ENCODE measurements around the gene PSMD8.
"Not testable (repeated sequence)": the region's sequence is repeated elsewhere in the genome, so short reads cannot be mapped to it uniquely, and the experiment has no call there.

PSMD8 gene

GRCh38 chr19:38374332-38375097 is at the start of gene PSMD8:
TSS of gene PSMD8 (plus strand) at chr19:38374571. CDS start at chr19:38374602, 31 bp downstream.
- peak; percentile 98 for DNase-seq

GRCh38 chr19:38326591-38326990 is 47.8 kb upstream of the PSMD8 start:
- no peak for DNase-seq

- no peak for DNase-seq
Observed at GRCh38 chr19:38329651-38330050, 44.7 kb upstream of the PSMD8 start.

- no peak for DNase-seq
Observed at GRCh38 chr19:38331728-38332127, 42.6 kb upstream of the PSMD8 start.

DNA sequence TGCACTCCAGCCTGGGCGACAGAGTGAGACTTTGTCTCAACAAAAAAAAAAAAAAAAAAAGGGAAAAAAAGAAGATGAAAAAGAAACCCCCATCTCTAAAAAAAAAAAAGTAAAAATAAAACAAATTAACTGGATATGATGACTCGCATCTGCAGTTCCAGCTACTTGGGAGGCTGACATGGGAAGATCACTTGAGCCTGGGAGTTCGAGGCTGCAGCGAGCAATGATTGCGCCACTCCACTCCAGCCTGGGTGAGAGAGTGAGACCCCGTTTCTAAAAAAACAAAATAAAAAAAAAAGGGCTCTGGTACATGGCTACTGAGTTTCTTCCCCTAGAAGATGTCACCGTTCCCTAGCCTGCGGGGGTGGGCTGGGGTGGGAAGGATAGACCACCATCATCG is 41.1 kb upstream of the PSMD8 start:
- no peak for DNase-seq

- DNase-seq: peak; percentile 96
Observed at GRCh38 chr19:38335949-38336637, 38.3 kb upstream of the PSMD8 start.

DNA sequence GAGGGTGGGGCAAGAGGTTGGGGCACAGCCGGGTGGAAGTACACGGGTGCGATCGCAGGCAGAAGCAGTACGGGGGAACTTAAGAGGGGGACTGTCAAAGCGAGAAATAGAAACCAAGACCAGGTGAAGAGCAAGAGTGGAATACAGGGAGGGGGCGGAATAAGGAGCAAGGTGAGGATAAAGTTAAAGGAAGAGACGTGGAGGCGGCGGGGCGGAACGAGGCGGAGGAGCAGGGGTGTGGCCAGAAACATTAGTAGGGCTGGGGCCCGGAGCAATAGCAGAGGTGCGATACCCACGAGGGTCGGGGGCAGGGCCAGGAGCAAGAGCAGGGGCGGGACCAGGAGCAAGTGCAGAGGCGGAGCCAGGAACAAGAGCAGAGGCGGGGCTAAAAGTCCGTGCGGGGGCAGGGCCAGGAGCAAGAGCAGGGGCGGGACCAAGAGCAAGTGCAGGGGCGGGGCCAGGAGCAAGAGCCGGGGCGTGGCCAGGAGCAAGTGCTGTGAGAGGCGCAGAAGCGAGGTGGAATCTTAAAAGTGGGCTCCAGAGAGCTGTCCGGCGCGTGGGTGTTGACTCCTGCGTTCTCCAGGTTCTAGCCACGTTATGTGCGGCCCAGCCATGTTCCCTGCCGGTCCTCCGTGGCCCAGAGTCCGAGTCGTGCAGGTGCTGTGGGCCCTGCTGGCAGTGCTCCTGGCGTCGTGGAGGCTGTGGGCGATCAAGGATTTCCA is 37.6 kb upstream of the PSMD8 start:
- peak; percentile 80 for DNase-seq

DNA sequence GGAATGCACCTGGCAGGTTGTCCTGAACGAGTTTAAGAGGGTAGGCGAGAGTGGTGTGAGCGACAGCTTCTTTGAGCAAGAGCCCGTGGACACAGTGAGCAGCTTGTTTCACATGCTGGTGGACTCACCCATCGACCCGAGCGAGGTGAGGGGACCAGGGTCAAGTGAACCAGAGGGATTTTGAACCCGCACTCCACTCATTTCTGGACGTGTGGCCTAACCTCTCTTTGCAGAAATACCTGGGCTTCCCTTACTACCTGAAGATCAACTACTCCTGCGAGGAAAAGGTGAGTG is 37.1 kb upstream of the PSMD8 start:
- DNase-seq: no peak

- not testable (repeated sequence) for DNase-seq
Observed at GRCh38 chr19:38339011-38339410, 35.4 kb upstream of the PSMD8 start.

DNA sequence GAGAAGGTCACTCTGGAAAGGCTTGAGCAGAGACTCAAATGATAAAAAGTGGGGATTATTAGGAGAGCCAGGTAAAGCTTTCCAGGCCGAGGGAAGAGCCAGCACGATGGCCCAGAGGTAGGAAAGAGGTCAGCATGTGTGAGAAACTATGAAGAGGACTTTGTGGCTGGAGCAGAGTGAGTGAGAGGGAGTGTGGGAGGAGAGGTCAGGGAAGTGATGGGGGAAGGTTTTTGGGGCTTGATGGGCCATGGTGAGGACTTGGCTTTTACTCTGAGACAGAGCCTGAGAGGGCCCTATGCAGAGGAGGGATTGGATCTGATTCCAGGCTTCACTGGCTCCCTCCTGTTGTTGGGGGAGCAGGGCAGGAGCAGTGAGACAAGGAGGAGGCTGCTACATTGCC is 33.4 kb upstream of the PSMD8 start:
- no peak for DNase-seq

DNA sequence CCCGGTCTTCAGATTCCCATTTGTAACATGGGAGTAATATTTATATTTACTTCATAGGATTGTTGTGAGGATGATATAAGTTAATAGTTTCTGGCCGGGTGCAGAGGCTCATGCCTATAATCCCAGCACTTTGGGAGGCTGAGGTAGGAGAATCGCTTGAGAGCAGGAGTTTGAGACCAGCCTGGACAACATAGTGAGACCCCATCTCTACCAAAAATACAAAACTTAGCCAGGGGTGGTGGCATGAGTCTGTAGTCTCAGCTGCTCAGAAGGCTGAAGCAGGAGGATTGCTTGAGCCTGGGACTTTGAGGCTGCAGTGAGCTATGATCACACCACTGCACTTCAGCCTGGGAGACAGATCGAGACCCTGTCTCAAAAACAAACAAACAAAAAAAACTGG is 27.5 kb upstream of the PSMD8 start:
- DNase-seq: no peak

- no peak for DNase-seq
Observed at GRCh38 chr19:38350883-38351282, 23.5 kb upstream of the PSMD8 start.

- DNase-seq: no peak
Observed at GRCh38 chr19:38351865-38352395, 22.4 kb upstream of the PSMD8 start.

DNA sequence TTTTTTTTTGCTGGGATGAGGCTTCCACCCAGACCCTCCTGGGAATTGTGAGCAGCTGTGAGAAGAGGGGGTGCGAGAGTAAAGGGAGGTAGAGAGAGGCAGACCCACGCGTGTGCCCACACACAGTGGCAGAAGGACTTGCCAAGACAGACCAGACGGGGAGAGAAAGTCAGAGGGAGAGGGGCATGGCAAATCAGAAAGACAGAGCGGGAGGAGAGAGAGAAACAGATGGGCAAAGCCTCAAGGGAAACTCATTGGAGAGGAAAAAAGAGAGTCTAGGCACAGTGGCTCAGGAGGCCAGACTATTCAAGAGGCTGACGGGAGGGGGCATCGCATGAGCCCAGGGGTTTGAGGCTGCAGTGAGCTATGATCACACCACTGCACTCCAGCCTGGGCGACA is 21.8 kb upstream of the PSMD8 start:
- DNase-seq: no peak

- no peak for DNase-seq
Observed at GRCh38 chr19:38355728-38356725, 18.3 kb upstream of the PSMD8 start.

DNA sequence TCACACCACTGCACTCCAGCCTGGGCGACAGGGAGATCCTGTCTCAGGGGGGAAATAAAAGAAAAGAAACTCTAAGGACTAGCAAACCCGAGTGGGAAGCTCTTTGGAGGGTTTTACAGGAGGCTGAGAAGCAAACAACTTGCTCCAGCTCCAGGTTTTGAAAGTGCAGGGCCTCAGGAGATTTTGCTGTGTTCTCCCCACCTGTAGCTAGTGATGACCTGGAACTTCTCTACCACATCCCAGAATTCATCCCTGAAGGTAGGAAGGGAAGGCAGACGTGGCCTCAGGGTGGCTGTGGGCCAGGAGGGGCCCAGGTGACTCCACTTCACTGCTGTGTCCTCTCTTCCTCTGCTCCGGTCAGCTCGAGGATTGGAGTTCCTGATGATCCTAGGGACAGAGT is 16.3 kb upstream of the PSMD8 start:
- DNase-seq: no peak

- no peak for DNase-seq
Observed at GRCh38 chr19:38359242-38360021, 14.9 kb upstream of the PSMD8 start.

- DNase-seq: no peak
Observed at GRCh38 chr19:38360351-38360750, 14.0 kb upstream of the PSMD8 start.

GRCh38 chr19:38360839-38361631 is 13.3 kb upstream of the PSMD8 start:
- DNase-seq: no peak

GRCh38 chr19:38361633-38362075 is 12.7 kb upstream of the PSMD8 start:
- DNase-seq: peak; percentile 74

Measured in NCI-H226 (cell line).